HG03460 (cell line): ENCODE data around the gene FAM177B.
A peak's percentile ranks its signal among the peaks of the same experiment; 100 is the strongest.

Source experiments
- ATAC-seq: cut with Tn5 transposase; IDR thresholded peaks from one replicate; pipeline ENCODE4 v1.9.1; 2021; ENCODE audit not compliant: unreplicated experiment

FAM177B gene

GRCh38 chr1:222736972-222737371, at the start of gene FAM177B:
FAM177B (plus strand) TSS chr1:222737202; CDS start chr1:222746546, 9,344 bp downstream.
- ATAC-seq = no peak

- no peak for ATAC-seq
Measured at GRCh38 chr1:222691016-222691415, 46.0 kb upstream of the FAM177B start.

GRCh38 chr1:222694927-222695326, 42.1 kb upstream of the FAM177B start:
- no peak for ATAC-seq

GRCh38 chr1:222696741-222697140, 40.3 kb upstream of the FAM177B start:
- no peak for ATAC-seq

- ATAC-seq = no peak
Measured at GRCh38 chr1:222697203-222697602, 39.8 kb upstream of the FAM177B start.

GRCh38 chr1:222697826-222698225, 39.2 kb upstream of the FAM177B start:
- no peak for ATAC-seq

- ATAC-seq = no peak
Measured at GRCh38 chr1:222702210-222702609, 34.8 kb upstream of the FAM177B start.

GRCh38 chr1:222704260-222704659, 32.7 kb upstream of the FAM177B start:
- ATAC-seq = no peak

GRCh38 chr1:222706815-222707214, 30.2 kb upstream of the FAM177B start:
- no peak for ATAC-seq

GRCh38 chr1:222709700-222710153, 27.3 kb upstream of the FAM177B start:
- no peak for ATAC-seq

- ATAC-seq = peak; percentile 30
Measured at GRCh38 chr1:222711319-222712252, 25.4 kb upstream of the FAM177B start.

- ATAC-seq = peak; percentile 79
Measured at GRCh38 chr1:222712253-222713090, 24.5 kb upstream of the FAM177B start, which contains the start of the genes AIDA and BROX. AIDA (minus strand) TSS chr1:222712491; CDS start chr1:222712317, 174 bp downstream. BROX (plus strand) TSS chr1:222712564; CDS start chr1:222715700, 3,136 bp downstream.

GRCh38 chr1:222713091-222713961, 23.7 kb upstream of the FAM177B start:
- peak; percentile 64 for ATAC-seq

- no peak for ATAC-seq
Measured at GRCh38 chr1:222716393-222716792, 20.6 kb upstream of the FAM177B start.

GRCh38 chr1:222728746-222729145, 8.3 kb upstream of the FAM177B start:
- no peak for ATAC-seq

- ATAC-seq = no peak
Measured at GRCh38 chr1:222730866-222731265, 6.1 kb upstream of the FAM177B start.

GRCh38 chr1:222732216-222733159, 4.5 kb upstream of the FAM177B start:
- ATAC-seq = peak; percentile 98

- no peak for ATAC-seq
Measured at GRCh38 chr1:222734740-222735139, 2.3 kb upstream of the FAM177B start.

GRCh38 chr1:222736470-222736869, 532 bp upstream of the FAM177B start:
- no peak for ATAC-seq
